GM20000 (cell line): ENCODE data around the gene CAMK1D.

Source experiments
- DNase-seq: peaks from one replicate; pipeline ENCODE4 v3.0.0; 2012; ENCODE audit warnings: low spot score
- CTCF ChIP-seq: IDR thresholded peaks from 2 replicates; pipeline ENCODE4 v1.5.1; 2012; ENCODE audit warnings: mild to moderate bottlenecking, control low read depth; ENCODE audit errors: extremely low read depth, missing control alignments

The CAMK1D gene

GRCh38 chr10:12875100-12875499 is 525.8 kb downstream of the CAMK1D start:
- no peak for TF ChIP-seq CTCF
- no peak for DNase-seq

- no peak for TF ChIP-seq CTCF
- no peak for DNase-seq
These were observed 526.9 kb downstream of the CAMK1D start for GRCh38 chr10:12876266-12876665.

- TF ChIP-seq CTCF: no peak
- no peak for DNase-seq
These were observed 527.8 kb downstream of the CAMK1D start for GRCh38 chr10:12877150-12877549.

- no peak for TF ChIP-seq CTCF
These were observed 531.1 kb downstream of the CAMK1D start for GRCh38 chr10:12880423-12880822.

GRCh38 chr10:12884851-12885250 is 535.5 kb downstream of the CAMK1D start:
- no peak for TF ChIP-seq CTCF
- DNase-seq: no peak

More at GRCh38 chr10:12880423-12880822, 531.1 kb downstream of the CAMK1D start:
- DNase-seq: no peak
